H9 (cell line): ENCODE results near the gene CLSTN3. TPM values are rescaled to one million over a fixed set of nuclear protein-coding genes. Genes with fewer than 3 reads are reported as not detected.

Experiments
- DNase-seq: peaks from one replicate; pipeline ENCODE4 v3.0.0-alpha.2; 2017
- H2AFZ ChIP-seq: one replicate; pipeline ENCODE4 v1.6.1; 2013; ENCODE audit warnings: mild to moderate bottlenecking, low read length, control low read depth, moderate library complexity
- H2AK5ac ChIP-seq: 2 replicates; pipeline ENCODE4 v1.6.1; 2013; ENCODE audit warnings: low read length, control low read depth, mixed read lengths; ENCODE audit not compliant: insufficient read length
- H2BK120ac ChIP-seq: one replicate; pipeline ENCODE4 v1.6.1; 2013; ENCODE audit warnings: low read depth, mild to moderate bottlenecking, low read length, control low read depth, inconsistent platforms; ENCODE audit not compliant: poor library complexity, severe bottlenecking
- H2BK12ac ChIP-seq: 2 replicates; pipeline ENCODE4 v1.6.1; 2013; ENCODE audit warnings: low read length, control low read depth, mixed read lengths, low read depth; ENCODE audit not compliant: insufficient read length
- H2BK15ac ChIP-seq: 2 replicates; pipeline ENCODE4 v1.6.1; 2013; ENCODE audit warnings: low read depth, low read length, control low read depth
- H2BK20ac ChIP-seq: one replicate; pipeline ENCODE4 v1.6.1; 2013; ENCODE audit warnings: low read depth, mild to moderate bottlenecking, low read length, control low read depth, inconsistent platforms; ENCODE audit not compliant: poor library complexity, severe bottlenecking
- H2BK5ac ChIP-seq: 2 replicates; pipeline ENCODE4 v1.6.1; 2013; ENCODE audit warnings: low read length, control low read depth, mixed read lengths; ENCODE audit not compliant: insufficient read length
- H3K14ac ChIP-seq: 2 replicates; pipeline ENCODE4 v1.6.1; 2013; ENCODE audit warnings: low read length, control low read depth; ENCODE audit not compliant: insufficient read depth
- H3K18ac ChIP-seq: 2 replicates; pipeline ENCODE4 v1.6.1; 2013; ENCODE audit warnings: low read depth, mild to moderate bottlenecking, mixed read lengths, low read length, control low read depth; ENCODE audit not compliant: insufficient read length
- H3K23ac ChIP-seq: 2 replicates; pipeline ENCODE4 v1.6.1; 2013; ENCODE audit warnings: low read length, control low read depth, mixed read lengths, low read depth; ENCODE audit not compliant: insufficient read length
- H3K23me2 ChIP-seq: 2 replicates; pipeline ENCODE4 v1.6.1; 2013; ENCODE audit warnings: low read depth, mild to moderate bottlenecking, mixed read lengths, low read length, control low read depth; ENCODE audit not compliant: insufficient read length, poor library complexity, severe bottlenecking
- H3K27ac ChIP-seq: 2 replicates; pipeline ENCODE4 v1.5.1; 2013; ENCODE audit warnings: low read length, control low read depth, mixed read lengths, low read depth; ENCODE audit not compliant: insufficient read length
- H3K27me3 ChIP-seq: 2 replicates; pipeline ENCODE4 v1.6.1; 2013; ENCODE audit warnings: low read length, control low read depth, inconsistent platforms; ENCODE audit not compliant: insufficient read depth
- H3K4ac ChIP-seq: 2 replicates; pipeline ENCODE4 v1.6.1; 2013; ENCODE audit warnings: low read depth, mild to moderate bottlenecking, control low read depth, inconsistent platforms, low read length, moderate library complexity
- H3K4me1 ChIP-seq: 2 replicates; pipeline ENCODE4 v1.6.1; 2013; ENCODE audit warnings: low read length, control low read depth, inconsistent platforms; ENCODE audit not compliant: insufficient read depth
- H3K4me2 ChIP-seq: 2 replicates; pipeline ENCODE4 v1.6.1; 2013; ENCODE audit warnings: low read length, control low read depth, mixed read lengths; ENCODE audit not compliant: insufficient read length, insufficient read depth
- H3K56ac ChIP-seq: 2 replicates; pipeline ENCODE4 v1.6.1; 2013; ENCODE audit warnings: low read depth, mild to moderate bottlenecking, mixed read lengths, low read length, control low read depth; ENCODE audit not compliant: insufficient read length
- H3K79me1 ChIP-seq: 2 replicates; pipeline ENCODE4 v1.6.1; 2013; ENCODE audit warnings: low read depth, mild to moderate bottlenecking, moderate library complexity, low read length, control low read depth, inconsistent platforms; ENCODE audit not compliant: insufficient read depth, poor library complexity, severe bottlenecking
- H3K79me2 ChIP-seq: 2 replicates; pipeline ENCODE4 v1.6.1; 2013; ENCODE audit warnings: low read length, control low read depth, inconsistent platforms; ENCODE audit not compliant: insufficient read depth
- H3K9ac ChIP-seq: 2 replicates; pipeline ENCODE4 v1.6.1; 2013; ENCODE audit warnings: low read length, control low read depth, mixed read lengths; ENCODE audit not compliant: insufficient read length; ENCODE audit errors: extremely low read depth
- H3K9me3 ChIP-seq: one replicate; pipeline ENCODE4 v1.6.1; 2013; ENCODE audit warnings: low read depth, low read length, inconsistent platforms; ENCODE audit not compliant: control insufficient read depth
- H3T11ph ChIP-seq: one replicate; pipeline ENCODE4 v1.6.1; 2013; ENCODE audit warnings: mild to moderate bottlenecking, low read length, control low read depth, inconsistent platforms
- H4K20me1 ChIP-seq: one replicate; pipeline ENCODE4 v1.6.1; 2013; ENCODE audit not compliant: control insufficient read depth, insufficient read length, insufficient read depth
- H4K5ac ChIP-seq: 2 replicates; pipeline ENCODE4 v1.6.1; 2013; ENCODE audit warnings: low read depth, mild to moderate bottlenecking, mixed read lengths, low read length, control low read depth; ENCODE audit not compliant: insufficient read length
- H4K8ac ChIP-seq: replicated peaks from 2 replicates; pipeline ENCODE4 v1.6.1; 2013; ENCODE audit warnings: low read length, control low read depth, mixed read lengths, low read depth; ENCODE audit not compliant: insufficient read length
- H4K91ac ChIP-seq: 2 replicates; pipeline ENCODE4 v1.6.1; 2013; ENCODE audit warnings: low read depth, mild to moderate bottlenecking, moderate library complexity, mixed read lengths, low read length, control low read depth; ENCODE audit not compliant: insufficient read length
- H3K27ac Mint-ChIP-seq, 3 experiments: 2 replicates in 2 of 3; 3 replicates in 1 of 3; pipeline ENCODE4 v1.8.0; 2020 to 2021; ENCODE audit warnings: mixed read lengths in 3 of 3, mild to moderate bottlenecking in 1 of 3, moderate library complexity in 1 of 3
- H3K27me3 Mint-ChIP-seq: 2 replicates; pipeline ENCODE4 v1.8.0; 2021; ENCODE audit warnings: low read depth, mild to moderate bottlenecking, moderate library complexity, mixed read lengths
- H3K36me3 Mint-ChIP-seq, 3 experiments: 2 replicates in 2 of 3; 3 replicates in 1 of 3; pipeline ENCODE4 v1.8.0; 2020 to 2021; ENCODE audit warnings: low read depth in 3 of 3, mixed read lengths in 3 of 3; ENCODE audit not compliant: insufficient read depth in 1 of 3
- H3K4me1 Mint-ChIP-seq, 2 experiments: 2 replicates each; pipeline ENCODE4 v1.8.0; 2020; ENCODE audit warnings: mixed read lengths in 2 of 2
- H3K4me3 Mint-ChIP-seq, 2 experiments: 2 replicates in 1 of 2; 3 replicates in 1 of 2; pipeline ENCODE4 v1.8.0; 2020 to 2021; ENCODE audit warnings: mild to moderate bottlenecking in 2 of 2, mixed read lengths in 2 of 2, moderate library complexity in 1 of 2
- H3K9me3 Mint-ChIP-seq, 2 experiments: 2 replicates in 1 of 2; 3 replicates in 1 of 2; pipeline ENCODE4 v1.8.0; 2020; ENCODE audit warnings: mild to moderate bottlenecking in 2 of 2, mixed read lengths in 2 of 2, moderate library complexity in 1 of 2
- CTCF ChIP-seq: fragments of 200-600 bp; sonication (generic); conservative IDR thresholded peaks from 3 replicates; pipeline ENCODE4 v1.8.0; 2021; ENCODE audit warnings: antibody characterized with exemption, mild to moderate bottlenecking
- WGBS: extraction: QIAGEN DNeasy Blood & Tissue Kit; methylation state at CpG from one replicate; pipeline ENCODE4 v1.1.7; 2013; ENCODE audit warnings: missing lambda C conversion rate, low lambda C conversion rate, mixed read lengths; ENCODE audit not compliant: insufficient read length; ENCODE audit errors: extremely low coverage; 5-methylcytosine and 5-hydroxymethylcytosine counted together
- total RNA-seq: library from RNA; stranded (reverse); gene quantifications from 2 replicates; pipeline ENCODE4 v1.2.1, GENCODE V29; 2021

CLSTN3 gene
- total RNA-seq, 1 experiment from 2014 or later, result 26.2 TPM

- Histone ChIP-seq H2BK120ac (no peak overlapping the region), H3K23me2 (peaks cover 10% of the 10 kb centered on the region), H2BK12ac (no peak overlapping the region), H3T11ph (no peak overlapping the region), H3K9ac (no peak overlapping the region), H4K20me1 (peaks cover 2% of the 10 kb centered on the region), H4K8ac (no peak overlapping the region), H3K79me1 (no peaks in the 10 kb centered on the region), H3K9me3 (no peaks in the 10 kb centered on the region), H3K4me2 (no peak overlapping the region), H3K4ac (no peak overlapping the region), H2AK5ac (no peak overlapping the region), H3K27ac (no peak overlapping the region), H3K4me1 (peaks cover 9% of the 10 kb centered on the region; the same call in 1 of the 2 replicates), H3K56ac (no peak overlapping the region), H3K79me2 (no peaks in the 10 kb centered on the region), H4K91ac (no peak overlapping the region), H3K14ac (no peak overlapping the region), H2BK20ac (no peak overlapping the region), H3K23ac (no peak overlapping the region), H3K27me3 (no peaks in the 10 kb centered on the region), H2BK15ac (no peak overlapping the region), H2AFZ (no peak overlapping the region), H4K5ac (no peak overlapping the region), H2BK5ac (no peak overlapping the region), H3K18ac (no peak overlapping the region)
- 100% methylated on average over 1 of the region's 4 CpGs for WGBS
- no peaks in the 10 kb centered on the region; a peak in 1 of 7 replicates for H3K36me3 Mint-ChIP-seq
- DNase-seq, result no peak
- H3K9me3 Mint-ChIP-seq, result no peaks in the 10 kb centered on the region; a peak in 2 of 5 replicates
- no peak overlapping the region for H3K4me3 Mint-ChIP-seq
- peaks cover 23 to 31% of the 10 kb centered on the region in 2 experiments for H3K4me1 Mint-ChIP-seq
- peaks cover 9% of the 10 kb centered on the region for H3K27me3 Mint-ChIP-seq
- H3K27ac Mint-ChIP-seq, result no peak overlapping the region
- no peak for TF ChIP-seq CTCF
Measured at GRCh38 chr12:7125632-7126227, 4.4 kb upstream of the CLSTN3 start.
